Gastrocnemius medialis (tissue), 4 donors: ENCODE measurements around the gene TPBG.
"Not testable (repeated sequence)": the region's sequence is repeated elsewhere in the genome, so short reads cannot be mapped to it uniquely, and the experiment has no call there.

Experiments
- POLR2A ChIP-seq, 2 donors: fragments of 450-650 bp; IDR thresholded peaks; one replicate each; pipeline ENCODE4 v1.6.1; 2017; ENCODE audit warnings: antibody characterized with exemption in 2 of 2, mild to moderate bottlenecking in 2 of 2, moderate library complexity in 2 of 2
- TF ChIP-seq, protein P1 (sequence below), 5 experiments: fragments of 450-650 bp in 3 of 5; fragments of 200-600 bp in 2 of 5; sonication (generic) in 2 of 5; IDR thresholded peaks in 4 of 5; conservative IDR thresholded peaks in 1 of 5; 1 replicate in 4 of 5; 2 replicates in 1 of 5; pipeline ENCODE4 v1.5.1; 2016 to 2019; ENCODE audit warnings: antibody characterized with exemption in 5 of 5, mild to moderate bottlenecking in 3 of 5, moderate library complexity in 3 of 5

DNA sequence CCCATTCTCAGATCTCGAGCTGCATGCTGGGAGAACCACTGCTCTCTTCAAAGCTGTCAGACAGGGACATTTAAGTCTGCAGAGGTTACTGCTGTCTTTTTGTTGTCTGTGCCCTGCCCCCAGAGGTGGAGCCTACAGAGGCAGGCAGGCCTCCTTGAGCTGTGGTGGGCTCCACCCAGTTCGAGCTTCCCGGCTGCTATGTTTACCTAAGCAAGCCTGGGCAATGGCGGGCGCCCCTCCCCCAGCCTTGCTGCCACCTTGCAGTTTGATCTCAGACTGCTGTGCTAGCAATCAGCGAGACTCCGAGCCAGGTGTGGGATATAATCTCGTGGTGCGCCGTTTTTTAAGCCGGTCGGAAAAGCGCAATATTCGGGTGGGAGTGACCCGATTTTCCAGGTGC lies 31.2 kb downstream of the TPBG start:
- not testable (repeated sequence) for TF ChIP-seq POLR2A (IDR thresholded peaks at IDR 0.05)
- TF ChIP-seq, protein P1, sequence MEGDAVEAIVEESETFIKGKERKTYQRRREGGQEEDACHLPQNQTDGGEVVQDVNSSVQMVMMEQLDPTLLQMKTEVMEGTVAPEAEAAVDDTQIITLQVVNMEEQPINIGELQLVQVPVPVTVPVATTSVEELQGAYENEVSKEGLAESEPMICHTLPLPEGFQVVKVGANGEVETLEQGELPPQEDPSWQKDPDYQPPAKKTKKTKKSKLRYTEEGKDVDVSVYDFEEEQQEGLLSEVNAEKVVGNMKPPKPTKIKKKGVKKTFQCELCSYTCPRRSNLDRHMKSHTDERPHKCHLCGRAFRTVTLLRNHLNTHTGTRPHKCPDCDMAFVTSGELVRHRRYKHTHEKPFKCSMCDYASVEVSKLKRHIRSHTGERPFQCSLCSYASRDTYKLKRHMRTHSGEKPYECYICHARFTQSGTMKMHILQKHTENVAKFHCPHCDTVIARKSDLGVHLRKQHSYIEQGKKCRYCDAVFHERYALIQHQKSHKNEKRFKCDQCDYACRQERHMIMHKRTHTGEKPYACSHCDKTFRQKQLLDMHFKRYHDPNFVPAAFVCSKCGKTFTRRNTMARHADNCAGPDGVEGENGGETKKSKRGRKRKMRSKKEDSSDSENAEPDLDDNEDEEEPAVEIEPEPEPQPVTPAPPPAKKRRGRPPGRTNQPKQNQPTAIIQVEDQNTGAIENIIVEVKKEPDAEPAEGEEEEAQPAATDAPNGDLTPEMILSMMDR (IDR thresholded peaks at IDR 0.05 in 4 of 5, conservative IDR thresholded peaks at IDR 0.05 in 1 of 5), result not testable (repeated sequence)
